Liver (tissue), 9 donors: Measurements from ENCODE around the gene TMEM212. TPM values are rescaled to one million over a fixed set of nuclear protein-coding genes. Genes with fewer than 3 reads are reported as not detected.

Experiments used
- DNase-seq: peaks from one replicate; pipeline ENCODE4 v3.0.0-alpha.2; 2017; ENCODE audit warnings: low spot score
- H3K27ac ChIP-seq, 2 donors: one replicate each; pipeline ENCODE4 v1.7.0; 2013; ENCODE audit warnings: inconsistent platforms in 2 of 2, low read length in 2 of 2, control low read depth in 1 of 2, low read depth in 1 of 2, mild to moderate bottlenecking in 1 of 2
- H3K27me3 ChIP-seq, 4 donors: one replicate each; pipeline versions ENCODE4 v1.6.1 to v1.7.0; 2013; ENCODE audit warnings: low read length in 3 of 4, inconsistent platforms in 1 of 4, mild to moderate bottlenecking in 1 of 4, moderate library complexity in 1 of 4; ENCODE audit not compliant: control insufficient read depth in 4 of 4, insufficient read depth in 4 of 4
- H3K36me3 ChIP-seq, 4 donors: one replicate each; pipeline versions ENCODE4 v1.6.1 to v1.7.0; 2013; ENCODE audit warnings: low read length in 3 of 4, mild to moderate bottlenecking in 3 of 4, low read depth in 1 of 4, moderate library complexity in 1 of 4; ENCODE audit not compliant: control insufficient read depth in 4 of 4, insufficient read depth in 3 of 4
- H3K4me1 ChIP-seq, 4 donors: one replicate each; pipeline versions ENCODE4 v1.6.1 to v1.7.0; 2013; ENCODE audit warnings: low read length in 3 of 4, mild to moderate bottlenecking in 3 of 4, moderate library complexity in 1 of 4; ENCODE audit not compliant: control insufficient read depth in 4 of 4, insufficient read depth in 4 of 4
- H3K4me3 ChIP-seq, 3 donors: one replicate each; pipeline versions ENCODE4 v1.6.1 to v1.7.0; 2013; ENCODE audit warnings: low read length in 3 of 3, control low read depth in 1 of 3, low read depth in 1 of 3, mild to moderate bottlenecking in 1 of 3
- H3K9ac ChIP-seq, 2 donors: one replicate each; pipeline ENCODE4 v1.7.0; 2013; ENCODE audit warnings: low read length in 2 of 2, mild to moderate bottlenecking in 2 of 2, moderate library complexity in 2 of 2, control low read depth in 1 of 2, low read depth in 1 of 2
- H3K9me3 ChIP-seq, 4 donors: one replicate each; pipeline versions ENCODE4 v1.6.1 to v1.7.0; 2013; ENCODE audit warnings: low read length in 3 of 4; ENCODE audit not compliant: control insufficient read depth in 4 of 4
- EGR1 ChIP-seq, 2 donors: IDR thresholded peaks; 2 replicates each; pipeline ENCODE4 v1.6.1; 2016 to 2018; ENCODE audit warnings: antibody characterized with exemption in 2 of 2, low read depth in 2 of 2
- GABPA ChIP-seq, 2 donors: IDR thresholded peaks in 1 of 2; conservative IDR thresholded peaks in 1 of 2; 2 replicates each; pipeline ENCODE4 v1.6.1; 2016; ENCODE audit warnings: antibody characterized with exemption in 2 of 2, mild to moderate bottlenecking in 1 of 2, moderate library complexity in 1 of 2
- HNF4A ChIP-seq, 2 donors: conservative IDR thresholded peaks; 2 replicates each; pipeline ENCODE4 v1.6.1; 2016; ENCODE audit warnings: antibody characterized with exemption in 2 of 2, mild to moderate bottlenecking in 2 of 2
- HNF4G ChIP-seq: IDR thresholded peaks from 2 replicates; pipeline ENCODE4 v1.6.1; 2016; ENCODE audit warnings: antibody characterized with exemption
- MAX ChIP-seq: IDR thresholded peaks from 2 replicates; pipeline ENCODE4 v1.6.1; 2016; ENCODE audit warnings: antibody characterized with exemption
- RAD21 ChIP-seq, 2 donors: IDR thresholded peaks; 2 replicates each; pipeline ENCODE4 v1.6.1; 2016; ENCODE audit warnings: antibody characterized with exemption in 2 of 2, mild to moderate bottlenecking in 2 of 2
- RXRA ChIP-seq, 2 donors: IDR thresholded peaks; 2 replicates each; pipeline ENCODE4 v1.6.1; 2017 to 2018; ENCODE audit warnings: antibody characterized with exemption in 2 of 2, mild to moderate bottlenecking in 1 of 2
- SP1 ChIP-seq: IDR thresholded peaks from 2 replicates; pipeline ENCODE4 v1.6.1; 2018; ENCODE audit warnings: antibody characterized with exemption, mild to moderate bottlenecking
- TAF1 ChIP-seq: conservative IDR thresholded peaks from 2 replicates; pipeline ENCODE4 v1.6.1; 2016; ENCODE audit warnings: antibody characterized with exemption, mild to moderate bottlenecking
- ZBTB33 ChIP-seq: IDR thresholded peaks from 2 replicates; pipeline ENCODE4 v1.6.1; 2016; ENCODE audit warnings: antibody characterized with exemption
- WGBS: extraction: QIAGEN DNeasy Blood & Tissue Kit; methylation state at CpG from one replicate; pipeline ENCODE4 v1.1.7; 2013; 5-methylcytosine and 5-hydroxymethylcytosine counted together
- polyA plus RNA-seq, 2 donors: library from polyadenylated mRNA; stranded (reverse) in 1 of 2; unstranded in 1 of 2; fragments of 200-250 nt in 1 of 2; fragments of >200 nt in 1 of 2; fragmentation: Nextera tagmentation in 1 of 2; extraction: Ambion mirVana in 1 of 2; gene quantifications; one replicate each; pipeline versions ENCODE4 v1.2.1 to v1.2.3, GENCODE V29; 2013 to 2015
- total RNA-seq, 2 donors: library from RNA; depleted of rRNA; stranded (reverse); fragments of >200 nt; gene quantifications; one replicate each; pipeline ENCODE4 v1.2.3, GENCODE V29; 2014
- TF ChIP-seq, protein P1 (sequence below): IDR thresholded peaks from 2 replicates; pipeline ENCODE4 v1.6.1; 2016; ENCODE audit warnings: antibody characterized with exemption, mild to moderate bottlenecking
- TF ChIP-seq, protein P2 (sequence below): IDR thresholded peaks from 2 replicates; pipeline ENCODE4 v1.6.1; 2016; ENCODE audit warnings: antibody characterized with exemption
- donor health status: healthy.
- donor health status: healthy.
- donor health status: healthy.
- donor health status: healthy.
- donor health status: healthy.

TMEM212 gene
- total and polyA plus RNA-seq, 4 donors = not detected

GRCh38 chr3:171847595-171848259 lies 4.6 kb downstream of the TMEM212 start:
- DNase-seq = no peak
- TF ChIP-seq, protein P1, sequence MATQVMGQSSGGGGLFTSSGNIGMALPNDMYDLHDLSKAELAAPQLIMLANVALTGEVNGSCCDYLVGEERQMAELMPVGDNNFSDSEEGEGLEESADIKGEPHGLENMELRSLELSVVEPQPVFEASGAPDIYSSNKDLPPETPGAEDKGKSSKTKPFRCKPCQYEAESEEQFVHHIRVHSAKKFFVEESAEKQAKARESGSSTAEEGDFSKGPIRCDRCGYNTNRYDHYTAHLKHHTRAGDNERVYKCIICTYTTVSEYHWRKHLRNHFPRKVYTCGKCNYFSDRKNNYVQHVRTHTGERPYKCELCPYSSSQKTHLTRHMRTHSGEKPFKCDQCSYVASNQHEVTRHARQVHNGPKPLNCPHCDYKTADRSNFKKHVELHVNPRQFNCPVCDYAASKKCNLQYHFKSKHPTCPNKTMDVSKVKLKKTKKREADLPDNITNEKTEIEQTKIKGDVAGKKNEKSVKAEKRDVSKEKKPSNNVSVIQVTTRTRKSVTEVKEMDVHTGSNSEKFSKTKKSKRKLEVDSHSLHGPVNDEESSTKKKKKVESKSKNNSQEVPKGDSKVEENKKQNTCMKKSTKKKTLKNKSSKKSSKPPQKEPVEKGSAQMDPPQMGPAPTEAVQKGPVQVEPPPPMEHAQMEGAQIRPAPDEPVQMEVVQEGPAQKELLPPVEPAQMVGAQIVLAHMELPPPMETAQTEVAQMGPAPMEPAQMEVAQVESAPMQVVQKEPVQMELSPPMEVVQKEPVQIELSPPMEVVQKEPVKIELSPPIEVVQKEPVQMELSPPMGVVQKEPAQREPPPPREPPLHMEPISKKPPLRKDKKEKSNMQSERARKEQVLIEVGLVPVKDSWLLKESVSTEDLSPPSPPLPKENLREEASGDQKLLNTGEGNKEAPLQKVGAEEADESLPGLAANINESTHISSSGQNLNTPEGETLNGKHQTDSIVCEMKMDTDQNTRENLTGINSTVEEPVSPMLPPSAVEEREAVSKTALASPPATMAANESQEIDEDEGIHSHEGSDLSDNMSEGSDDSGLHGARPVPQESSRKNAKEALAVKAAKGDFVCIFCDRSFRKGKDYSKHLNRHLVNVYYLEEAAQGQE = no peak
- TF ChIP-seq HNF4A (conservative IDR thresholded peaks at IDR 0.05) (no peak), GABPA (IDR thresholded peaks at IDR 0.05 in 1 of 2, conservative IDR thresholded peaks at IDR 0.05 in 1 of 2) (no peak), TAF1 (no peak), EGR1 (IDR thresholded peaks at IDR 0.05; ENCODE audit: low read depth in 2 of 2) (no peak), RAD21 (IDR thresholded peaks at IDR 0.05) (no peak), RXRA (IDR thresholded peaks at IDR 0.05) (no peak), SP1 (no peak), MAX (no peak)
- WGBS = 90% methylated on average over 3 of the region's 3 CpGs
- Histone ChIP-seq H3K9me3 (no peaks in the 10 kb centered on the region), H3K36me3 (no peaks in the 10 kb centered on the region), H3K4me1 (peaks cover 0 to 4% (median 1%) of the 10 kb centered on the region in 4 donors), H3K9ac (no peak overlapping the region), H3K27ac (no peak overlapping the region), H3K4me3 (no peak overlapping the region), H3K27me3 (no peaks in the 10 kb centered on the region)

- Histone ChIP-seq H3K27me3 (no peaks in the 10 kb centered on the region), H3K4me3 (no peak overlapping the region), H3K9me3 (peaks cover 0 to 2% (median 0%) of the 10 kb centered on the region in 4 donors), H3K36me3 (no peaks in the 10 kb centered on the region), H3K27ac (no peak overlapping the region), H3K4me1 (peaks cover 0 to 2% (median 0%) of the 10 kb centered on the region in 4 donors), H3K9ac (no peak overlapping the region)
- no peak for TF ChIP-seq ZBTB33
- TF ChIP-seq RAD21 (IDR thresholded peaks at IDR 0.05) = no peak
- TF ChIP-seq, protein P2, sequence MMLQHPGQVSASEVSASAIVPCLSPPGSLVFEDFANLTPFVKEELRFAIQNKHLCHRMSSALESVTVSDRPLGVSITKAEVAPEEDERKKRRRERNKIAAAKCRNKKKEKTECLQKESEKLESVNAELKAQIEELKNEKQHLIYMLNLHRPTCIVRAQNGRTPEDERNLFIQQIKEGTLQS = no peak
- no peak for TF ChIP-seq SP1
- TF ChIP-seq RXRA (IDR thresholded peaks at IDR 0.05) = no peak
- TF ChIP-seq HNF4G = no peak
- no peak for TF ChIP-seq EGR1 (IDR thresholded peaks at IDR 0.05; ENCODE audit: low read depth in 2 of 2)
- TF ChIP-seq, protein P1 = no peak
- DNase-seq = no peak
- WGBS = 89% methylated on average over 6 of the region's 6 CpGs
Measured at GRCh38 chr3:171849617-171850319, 6.6 kb downstream of the TMEM212 start.
